ENCODE data around the gene TMEM214. TPM values are rescaled to one million over a fixed set of nuclear protein-coding genes. Genes with fewer than 3 reads are reported as not detected.

TMEM214 gene
- total RNA-seq, 3 donors from 2014 or later (not counting 1 experiment from before 2014, with no cell fraction given), result 64.9 to 81.1 (median 79.2) TPM

DNA sequence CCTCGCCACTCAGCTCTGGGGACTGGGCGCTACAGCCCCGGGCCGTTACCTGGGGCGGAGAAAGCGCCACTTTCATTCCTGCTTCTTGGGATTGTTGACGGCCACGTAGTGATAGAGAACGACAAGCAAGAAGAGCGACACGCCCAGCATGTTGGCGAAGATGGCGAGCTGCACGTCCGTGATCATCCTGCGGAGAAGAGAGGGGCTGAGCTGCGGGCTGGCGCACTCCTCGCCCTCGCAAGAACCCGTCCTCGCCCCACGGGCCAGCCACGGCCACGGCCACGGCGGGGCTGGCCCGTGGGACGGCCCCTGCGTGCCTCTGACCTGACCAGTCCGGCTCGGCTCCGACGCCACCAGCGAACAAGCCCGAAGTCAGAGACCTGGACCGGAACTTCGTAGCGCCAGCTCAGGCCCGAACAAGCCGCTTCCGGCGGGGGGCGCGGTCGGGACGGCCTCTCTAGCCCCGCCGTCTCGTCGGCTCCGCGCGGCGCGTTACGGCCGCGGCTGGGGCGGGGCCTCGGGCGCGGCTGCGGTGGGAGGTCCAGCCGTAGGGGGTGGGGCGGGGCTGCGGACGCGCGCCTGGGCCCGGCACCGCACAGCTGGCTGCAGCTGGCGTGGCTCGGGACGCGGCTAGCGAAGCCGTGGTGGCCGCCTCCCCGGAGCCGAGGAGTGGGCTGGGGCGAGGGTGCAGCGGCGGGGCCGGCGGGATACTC lies 38.7 kb downstream of the TMEM214 start, which contains the start of gene OST4:
Gene OST4 (minus strand): TSS at position 378 of the 713 bp plus-strand sequence.
- Mint-ChIP-seq H3K9me3 (no peaks in the 10 kb centered on the region), H3K4me3 (peak within 1 kb of the TSS; percentile 97), H3K27me3 (ENCODE audit: low read depth in 2 of 2) (no peaks in the 10 kb centered on the region), H3K36me3 (no peaks in the 10 kb centered on the region), H3K4me1 (peaks cover 49 to 70% of the 10 kb centered on the region in 2 donors), H3K27ac (peak within 1 kb of the TSS; percentile 90 to 93)
- DNase-seq (peak; percentile 88 to 94), ATAC-seq (peak; percentile 90 to 97 (median 92))
- WGBS (ENCODE audit: insufficient coverage), result under 1% methylated on average over 86 of the region's 86 CpGs
- Histone ChIP-seq H3K9me3 (ENCODE audit: control insufficient read depth, insufficient read depth, low read length) (no peaks in the 10 kb centered on the region), H3K4me1 (ENCODE audit: control insufficient read depth, insufficient read depth, low read length) (peaks cover 49% of the 10 kb centered on the region), H3K27me3 (ENCODE audit: control insufficient read depth, insufficient read depth, low read length) (no peaks in the 10 kb centered on the region), H3K36me3 (ENCODE audit: control insufficient read depth, insufficient read depth, low read length) (peaks cover 20% of the 10 kb centered on the region), H3K4me3 (ENCODE audit: low read length) (peak within 1 kb of the TSS; percentile 92), H3K27ac (ENCODE audit: low read length) (peak within 1 kb of the TSS; percentile 87)
- intact Hi-C loops (cut with micrococcal nuclease), result loop anchor here (1.0 kb wide), 3 partner anchors 10 to 20 kb away; partner anchors contain the start of genes AGBL5 and KHK
- TF ChIP-seq, protein P1, sequence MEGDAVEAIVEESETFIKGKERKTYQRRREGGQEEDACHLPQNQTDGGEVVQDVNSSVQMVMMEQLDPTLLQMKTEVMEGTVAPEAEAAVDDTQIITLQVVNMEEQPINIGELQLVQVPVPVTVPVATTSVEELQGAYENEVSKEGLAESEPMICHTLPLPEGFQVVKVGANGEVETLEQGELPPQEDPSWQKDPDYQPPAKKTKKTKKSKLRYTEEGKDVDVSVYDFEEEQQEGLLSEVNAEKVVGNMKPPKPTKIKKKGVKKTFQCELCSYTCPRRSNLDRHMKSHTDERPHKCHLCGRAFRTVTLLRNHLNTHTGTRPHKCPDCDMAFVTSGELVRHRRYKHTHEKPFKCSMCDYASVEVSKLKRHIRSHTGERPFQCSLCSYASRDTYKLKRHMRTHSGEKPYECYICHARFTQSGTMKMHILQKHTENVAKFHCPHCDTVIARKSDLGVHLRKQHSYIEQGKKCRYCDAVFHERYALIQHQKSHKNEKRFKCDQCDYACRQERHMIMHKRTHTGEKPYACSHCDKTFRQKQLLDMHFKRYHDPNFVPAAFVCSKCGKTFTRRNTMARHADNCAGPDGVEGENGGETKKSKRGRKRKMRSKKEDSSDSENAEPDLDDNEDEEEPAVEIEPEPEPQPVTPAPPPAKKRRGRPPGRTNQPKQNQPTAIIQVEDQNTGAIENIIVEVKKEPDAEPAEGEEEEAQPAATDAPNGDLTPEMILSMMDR (IDR thresholded peaks at IDR 0.05), result no peak

DNA sequence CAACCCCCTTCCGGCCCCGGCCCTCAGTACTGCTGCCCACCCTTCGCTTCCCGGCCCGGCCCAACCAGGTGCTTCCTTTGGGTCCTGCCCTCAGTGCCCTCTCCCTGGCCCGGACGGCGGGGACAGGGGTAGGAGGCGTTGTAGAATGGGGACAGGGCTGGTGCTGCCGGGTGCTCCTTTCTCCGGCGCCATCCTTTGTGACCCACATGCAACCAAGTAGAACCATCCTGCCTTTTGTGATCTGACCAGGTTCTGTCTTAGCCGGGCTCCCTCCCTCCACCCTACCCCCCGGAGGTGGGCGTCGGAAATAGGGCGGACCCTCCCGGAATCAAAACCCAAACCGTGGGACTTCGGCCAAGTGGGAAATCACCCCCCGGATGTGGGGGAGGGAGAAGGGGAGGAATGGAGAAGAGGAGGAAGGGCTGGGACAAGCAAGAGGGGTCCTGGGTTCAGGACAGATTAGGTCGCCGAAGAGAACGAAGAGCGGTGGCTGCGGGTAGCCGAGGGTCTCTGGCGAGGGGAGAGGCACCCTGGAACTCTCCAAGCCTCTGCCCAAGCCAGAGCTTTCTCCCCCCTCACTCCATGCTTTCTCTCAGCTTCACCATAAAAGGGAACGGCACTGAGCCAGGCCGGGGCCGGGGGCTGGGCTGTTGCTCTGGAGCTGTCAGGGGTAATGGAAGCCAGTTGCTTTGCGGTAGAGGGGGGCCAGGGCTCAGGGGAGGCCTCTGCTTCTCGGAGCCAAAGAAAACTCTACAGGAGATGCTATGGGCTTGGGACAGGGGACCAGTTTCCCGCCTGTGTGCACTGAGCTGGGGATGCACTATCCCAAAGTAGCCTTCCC lies 39.4 kb downstream of the TMEM214 start:
- WGBS (ENCODE audit: insufficient coverage), result 12% methylated on average over 33 of the region's 34 CpGs

DNA sequence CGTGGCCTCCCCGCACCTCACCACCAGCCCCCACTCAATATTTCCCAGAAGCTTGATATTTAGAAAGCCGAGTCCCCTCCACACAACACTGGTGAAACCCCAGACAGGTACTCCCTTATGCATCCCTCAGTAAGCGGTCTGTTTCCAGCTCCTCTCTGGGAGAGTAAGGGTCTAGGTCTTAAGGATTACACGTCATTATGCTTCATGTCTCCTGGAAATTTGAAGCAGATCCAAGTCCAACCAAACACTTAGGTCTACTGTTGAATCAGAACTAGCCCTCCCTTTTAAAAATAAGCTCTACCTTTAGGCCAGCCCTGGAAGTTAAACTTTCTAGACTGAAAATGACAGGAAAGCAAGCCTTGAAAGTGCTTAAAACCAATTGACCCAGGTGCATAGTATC lies 40.2 kb downstream of the TMEM214 start:
- Histone ChIP-seq H3K36me3 (ENCODE audit: control insufficient read depth, insufficient read depth, low read length) (peaks cover 19% of the 10 kb centered on the region), H3K27ac (ENCODE audit: low read length) (no peak overlapping the region), H3K4me3 (ENCODE audit: low read length) (no peak overlapping the region), H3K4me1 (ENCODE audit: control insufficient read depth, insufficient read depth, low read length) (peaks cover 49% of the 10 kb centered on the region), H3K9me3 (ENCODE audit: control insufficient read depth, insufficient read depth, low read length) (no peaks in the 10 kb centered on the region), H3K27me3 (ENCODE audit: control insufficient read depth, insufficient read depth, low read length) (no peaks in the 10 kb centered on the region)
- no peaks in the 10 kb centered on the region for H3K27me3 Mint-ChIP-seq (ENCODE audit: low read depth in 2 of 2)
- peak overlapping the region; percentile 64 to 90 for H3K27ac Mint-ChIP-seq
- no peaks in the 10 kb centered on the region for H3K36me3 Mint-ChIP-seq
- intact Hi-C loops (cut with micrococcal nuclease), result no loop called here
- H3K9me3 Mint-ChIP-seq, result no peaks in the 10 kb centered on the region
- peak overlapping the region; percentile 78 for H3K4me3 Mint-ChIP-seq
- WGBS (ENCODE audit: insufficient coverage), result 100% methylated on average over 3 of the region's 5 CpGs
- no peak for DNase-seq
- ATAC-seq, result no peak
- TF ChIP-seq, protein P1 (IDR thresholded peaks at IDR 0.05), result no peak
- H3K4me1 Mint-ChIP-seq, result peaks cover 49 to 74% of the 10 kb centered on the region in 2 donors

More for the DNA sequence above, 39.4 kb downstream of the TMEM214 start:
- Histone ChIP-seq H3K9me3 (ENCODE audit: control insufficient read depth, insufficient read depth, low read length) (no peaks in the 10 kb centered on the region), H3K27ac (ENCODE audit: low read length) (peak overlapping the region; percentile 58), H3K4me1 (ENCODE audit: control insufficient read depth, insufficient read depth, low read length) (peaks cover 49% of the 10 kb centered on the region), H3K27me3 (ENCODE audit: control insufficient read depth, insufficient read depth, low read length) (no peaks in the 10 kb centered on the region), H3K4me3 (ENCODE audit: low read length) (peak overlapping the region; percentile 55), H3K36me3 (ENCODE audit: control insufficient read depth, insufficient read depth, low read length) (peaks cover 20% of the 10 kb centered on the region)
- Mint-ChIP-seq H3K27me3 (ENCODE audit: low read depth in 2 of 2) (no peaks in the 10 kb centered on the region), H3K36me3 (no peaks in the 10 kb centered on the region), H3K9me3 (no peaks in the 10 kb centered on the region), H3K4me1 (peaks cover 49 to 76% of the 10 kb centered on the region in 2 donors), H3K27ac (peak overlapping the region; percentile 64 to 90), H3K4me3 (peak overlapping the region; percentile 78)
- ATAC-seq (peak in 2 of 3 donors; percentile 11 to 13), DNase-seq (peak in 1 of 2 donors; percentile 56)
- intact Hi-C loops (cut with micrococcal nuclease), result loop anchor here (1.0 kb wide), 3 partner anchors 9 to 21 kb away; partner anchors contain the start of genes AGBL5 and KHK
- TF ChIP-seq, protein P1 (IDR thresholded peaks at IDR 0.05), result no peak

All from natural killer cell (primary cell).